IMR-90 (cell line): ENCODE data around the gene UPK3B. TPM values are rescaled to one million over a fixed set of nuclear protein-coding genes. Genes with fewer than 3 reads are reported as not detected.
"Not testable (repeated sequence)": the region's sequence is repeated elsewhere in the genome, so short reads cannot be mapped to it uniquely, and the experiment has no call there.

Experiments used
- ATAC-seq: fragments of 200-7000 bp; cut with Tn5 transposase; 2 replicates; pipeline ENCODE4 v1.9.1; 2020; ENCODE audit warnings: low read depth, mild to moderate bottlenecking, moderate library complexity
- BruUV-seq: library from RNA; stranded (reverse); fragments of 400-500 nt; replicated peaks from 2 replicates; lab custom pipeline; 2021; lab: Mats Ljungman, UMichigan
- CTCF ChIA-PET: fragments of 300-600 bp; formaldehyde crosslinking; extraction: SDS; loops from one replicate; lab custom pipeline; 2021; ENCODE audit warnings: antibody characterized with exemption; lab: Yijun Ruan, JAX
- POLR2A ChIA-PET: fragments of 300-600 bp; sonication (Branson Sonifier 250); formaldehyde crosslinking; loops from one replicate; lab custom pipeline; 2022; ENCODE audit warnings: antibody characterized with exemption; ENCODE audit not compliant: unreplicated experiment; lab: Charles Lee
- DNase-seq: peaks from one replicate; pipeline ENCODE4 v3.0.0; 2013
- H2AFZ ChIP-seq: replicated peaks from 2 replicates; pipeline ENCODE3; 2013; ENCODE audit warnings: low read length, mild to moderate bottlenecking; ENCODE audit not compliant: poor library complexity
- H2AK5ac ChIP-seq: 2 replicates; pipeline ENCODE4 v1.6.1; 2013; ENCODE audit warnings: low read depth, low read length, inconsistent platforms
- H2AK9ac ChIP-seq: replicated peaks from 2 replicates; pipeline ENCODE3; 2013; ENCODE audit warnings: mild to moderate bottlenecking, low read depth, low read length, moderate library complexity; ENCODE audit not compliant: poor library complexity
- H2BK120ac ChIP-seq: 2 replicates; pipeline ENCODE4 v1.6.1; 2013; ENCODE audit warnings: low read depth, low read length, inconsistent platforms
- H2BK15ac ChIP-seq: 3 replicates; pipeline ENCODE4 v1.6.1; 2013; ENCODE audit warnings: low read depth, low read length, inconsistent platforms
- H2BK20ac ChIP-seq: 2 replicates; pipeline ENCODE4 v1.6.1; 2013; ENCODE audit warnings: low read depth, mild to moderate bottlenecking, inconsistent platforms, low read length, moderate library complexity
- H2BK5ac ChIP-seq: 2 replicates; pipeline ENCODE4 v1.6.1; 2013; ENCODE audit warnings: mild to moderate bottlenecking, low read depth, low read length, inconsistent platforms; ENCODE audit not compliant: poor library complexity, severe bottlenecking
- H3K14ac ChIP-seq: replicated peaks from 2 replicates; pipeline ENCODE4 v1.6.1; 2013; ENCODE audit warnings: low read depth, low read length, inconsistent platforms
- H3K18ac ChIP-seq: 2 replicates; pipeline ENCODE4 v1.6.1; 2013; ENCODE audit warnings: low read depth, low read length, control low read depth
- H3K23ac ChIP-seq: 2 replicates; pipeline ENCODE4 v1.6.1; 2013; ENCODE audit warnings: low read depth, low read length, inconsistent platforms
- H3K27ac ChIP-seq: 2 replicates; pipeline ENCODE4 v1.5.1; 2013; ENCODE audit warnings: mild to moderate bottlenecking, control low read depth, low read length; ENCODE audit not compliant: insufficient read depth
- H3K27me3 ChIP-seq: 2 replicates; pipeline ENCODE4 v1.6.1; 2013; ENCODE audit warnings: low read length; ENCODE audit not compliant: control insufficient read depth, insufficient read depth
- H3K36me3 ChIP-seq: 2 replicates; pipeline ENCODE4 v1.6.1; 2013; ENCODE audit warnings: low read length, mixed read lengths; ENCODE audit not compliant: control insufficient read depth, insufficient read depth
- H3K4ac ChIP-seq: 2 replicates; pipeline ENCODE4 v1.6.1; 2013; ENCODE audit warnings: low read depth, low read length, inconsistent platforms
- H3K4me1 ChIP-seq: 2 replicates; pipeline ENCODE4 v1.6.1; 2013; ENCODE audit warnings: low read length, mixed read lengths; ENCODE audit not compliant: control insufficient read depth, insufficient read depth
- H3K4me2 ChIP-seq: 2 replicates; pipeline ENCODE4 v1.6.1; 2013; ENCODE audit warnings: low read depth, mild to moderate bottlenecking, control low read depth, low read length, moderate library complexity
- H3K4me3 ChIP-seq: 2 replicates; pipeline ENCODE4 v1.5.1; 2013; ENCODE audit warnings: low read depth, mild to moderate bottlenecking, control low read depth, low read length, moderate library complexity; ENCODE audit not compliant: insufficient read depth
- H3K56ac ChIP-seq: 2 replicates; pipeline ENCODE4 v1.6.1; 2013; ENCODE audit warnings: low read length, inconsistent platforms; ENCODE audit not compliant: insufficient read depth; ENCODE audit errors: extremely low read depth
- H3K79me1 ChIP-seq, 2 experiments: 2 replicates each; pipeline ENCODE4 v1.6.1; 2013; ENCODE audit warnings: low read length in 2 of 2, inconsistent platforms in 1 of 2, low read depth in 1 of 2
- H3K9ac ChIP-seq: 2 replicates; pipeline ENCODE4 v1.6.1; 2013; ENCODE audit warnings: low read depth, low read length, control low read depth
- H3K9me1 ChIP-seq: 2 replicates; pipeline ENCODE4 v1.6.1; 2013; ENCODE audit warnings: low read length, inconsistent platforms; ENCODE audit not compliant: insufficient read depth
- H3K9me3 ChIP-seq: 2 replicates; pipeline ENCODE4 v1.6.1; 2013; ENCODE audit warnings: low read length; ENCODE audit not compliant: control insufficient read depth, insufficient read depth
- H4K20me1 ChIP-seq: 2 replicates; pipeline ENCODE4 v1.6.1; 2013; ENCODE audit warnings: low read length, inconsistent platforms; ENCODE audit not compliant: insufficient read depth
- H4K5ac ChIP-seq: 2 replicates; pipeline ENCODE4 v1.6.1; 2013; ENCODE audit warnings: mild to moderate bottlenecking, low read depth, low read length, control low read depth
- H4K8ac ChIP-seq, 2 experiments: 2 replicates each; pipeline ENCODE4 v1.6.1; 2013; ENCODE audit warnings: low read depth in 2 of 2, low read length in 2 of 2, control low read depth in 1 of 2, inconsistent platforms in 1 of 2
- H4K91ac ChIP-seq: 2 replicates; pipeline ENCODE4 v1.6.1; 2013; ENCODE audit warnings: low read depth, low read length, inconsistent platforms; ENCODE audit not compliant: insufficient read depth
- WGBS, 2 experiments: methylation state at CpG; one replicate each; pipeline versions ENCODE4 v1.1.5 to v1.1.7; 2013; ENCODE audit warnings: missing lambda C conversion rate in 2 of 2; ENCODE audit not compliant: insufficient read length in 1 of 2; ENCODE audit errors: extremely low coverage in 2 of 2; 5-methylcytosine and 5-hydroxymethylcytosine counted together
- dilution Hi-C: fragments of 300-500 bp; cut with HindIII; formaldehyde crosslinking; loops from one replicate; pipeline ENCODE4 v1.14.3; 2018; ENCODE audit warnings: low sequenced_read_pairs; ENCODE audit not compliant: unreplicated experiment
- in situ Hi-C: fragments of 300-500 bp; cut with MboI; formaldehyde crosslinking; loops from 3 replicates; pipeline ENCODE4 v1.14.3; 2019; ENCODE audit warnings: low sequenced_read_pairs, inconsistent platforms, mixed read lengths
- intact Hi-C: fragments of 100-400 bp; cut with micrococcal nuclease; formaldehyde crosslinking; loops from 2 replicates; pipeline ENCODE4 v1.10.0; 2022
- polyA plus RNA-seq, 3 experiments: library from polyadenylated mRNA; depleted of rRNA; stranded (reverse); fragments of >200 nt; gene quantifications; 2 replicates each; pipeline ENCODE4 v1.2.3, GENCODE V29; 2012; ENCODE audit warnings: low replicate concordance in 1 of 3
- total RNA-seq: library from RNA; depleted of rRNA; stranded (reverse); fragments of >200 nt; gene quantifications from 2 replicates; pipeline ENCODE4 v1.2.3, GENCODE V29; 2012

The UPK3B gene
- total and polyA plus RNA-seq, 2 of the 4 experiments (the other 2 are of a cell fraction): 0.26 TPM; not detected in 1

DNA sequence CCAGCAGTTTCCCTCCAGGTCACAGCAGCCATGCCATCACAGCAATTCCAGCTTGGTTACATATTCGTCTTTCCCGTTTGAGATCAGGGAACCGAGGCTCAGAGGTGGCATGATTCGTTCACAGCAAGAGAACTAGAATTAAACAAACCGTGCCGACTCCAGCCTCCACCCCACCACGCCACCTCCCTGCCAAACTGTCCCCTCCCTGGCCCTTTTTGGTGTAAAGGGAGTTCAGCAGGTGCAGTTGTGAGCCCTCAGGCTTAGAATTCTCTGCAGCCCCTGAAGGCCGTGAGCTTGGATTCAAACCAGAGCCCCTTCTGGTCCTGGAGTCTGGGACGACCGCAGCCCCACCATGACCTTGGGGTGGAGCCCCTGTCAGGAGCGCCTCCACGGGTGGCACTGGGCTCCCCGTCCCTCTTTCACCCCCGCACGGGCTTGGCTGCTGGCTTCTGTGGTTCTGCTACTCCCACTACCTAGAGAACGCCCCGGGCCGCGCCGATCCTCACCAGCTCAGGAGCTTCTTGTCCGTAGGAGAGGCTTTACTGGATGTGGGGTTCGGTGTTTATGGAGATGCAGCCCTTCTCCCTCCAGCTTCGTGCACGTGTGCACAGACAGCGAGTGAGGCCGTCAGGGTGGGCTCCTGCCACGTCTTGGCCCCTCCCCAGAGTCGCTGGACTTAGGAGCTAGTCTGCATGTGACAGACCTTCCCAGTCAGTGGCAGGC, 11.0 kb upstream of the UPK3B start:
- dilution Hi-C loops, H3K4me2 ChIP-seq, H3K9me3 ChIP-seq, ATAC-seq, H3K9ac ChIP-seq, H2AK5ac ChIP-seq, in situ Hi-C loops, H3K4me3 ChIP-seq, H3K27ac ChIP-seq, BruUV-seq, H2AK9ac ChIP-seq, CTCF ChIA-PET, H3K23ac ChIP-seq, H2AFZ ChIP-seq, H4K20me1 ChIP-seq, H3K18ac ChIP-seq, H4K91ac ChIP-seq, POLR2A ChIA-PET, H3K56ac ChIP-seq, H4K8ac ChIP-seq, H3K36me3 ChIP-seq, H2BK120ac ChIP-seq, H2BK5ac ChIP-seq, H2BK20ac ChIP-seq, H3K27me3 ChIP-seq, H3K79me1 ChIP-seq, intact Hi-C loops, H4K5ac ChIP-seq, H2BK15ac ChIP-seq, H3K4ac ChIP-seq, H3K4me1 ChIP-seq, DNase-seq, H3K14ac ChIP-seq, H3K9me1 ChIP-seq: not testable (repeated sequence)
- no CpG with 5 or more reads among the region's 28 CpGs for WGBS, 2 experiments

DNA sequence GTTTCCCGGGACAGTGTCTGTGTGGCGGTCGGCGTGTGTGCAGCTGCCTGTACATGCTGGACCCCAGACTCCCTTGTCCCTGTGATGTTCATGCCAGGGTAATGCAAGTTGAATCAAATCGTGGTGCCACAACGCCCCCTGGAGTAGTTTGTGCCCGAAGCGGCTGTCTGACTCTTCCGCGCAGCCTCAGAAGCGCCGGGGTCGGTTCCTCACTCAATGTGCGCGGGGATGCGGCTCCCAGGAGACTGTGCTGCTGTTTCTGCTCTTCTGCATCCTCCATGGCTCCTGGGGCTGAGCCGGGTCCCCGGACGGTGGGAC, 10.5 kb upstream of the UPK3B start:
- H3K4ac ChIP-seq, H3K56ac ChIP-seq, CTCF ChIA-PET, H3K79me1 ChIP-seq, H4K91ac ChIP-seq, H4K20me1 ChIP-seq, DNase-seq, H3K9ac ChIP-seq, H3K23ac ChIP-seq, H3K4me3 ChIP-seq, H3K9me3 ChIP-seq, H3K27ac ChIP-seq, H2AK5ac ChIP-seq, H4K8ac ChIP-seq, intact Hi-C loops, H2BK120ac ChIP-seq, H3K14ac ChIP-seq, in situ Hi-C loops, H3K4me2 ChIP-seq, H2BK15ac ChIP-seq, H3K27me3 ChIP-seq, H3K36me3 ChIP-seq, H3K4me1 ChIP-seq, H3K9me1 ChIP-seq, H4K5ac ChIP-seq, BruUV-seq, H2BK5ac ChIP-seq, dilution Hi-C loops, H2AK9ac ChIP-seq, H2BK20ac ChIP-seq, H3K18ac ChIP-seq, POLR2A ChIA-PET, H2AFZ ChIP-seq: not testable (repeated sequence)
- ATAC-seq: peak; percentile 40
- no CpG with 5 or more reads among the region's 19 CpGs for WGBS, 2 experiments
